Measurements from ENCODE around the gene CTNND2.

CTNND2 gene

DNA sequence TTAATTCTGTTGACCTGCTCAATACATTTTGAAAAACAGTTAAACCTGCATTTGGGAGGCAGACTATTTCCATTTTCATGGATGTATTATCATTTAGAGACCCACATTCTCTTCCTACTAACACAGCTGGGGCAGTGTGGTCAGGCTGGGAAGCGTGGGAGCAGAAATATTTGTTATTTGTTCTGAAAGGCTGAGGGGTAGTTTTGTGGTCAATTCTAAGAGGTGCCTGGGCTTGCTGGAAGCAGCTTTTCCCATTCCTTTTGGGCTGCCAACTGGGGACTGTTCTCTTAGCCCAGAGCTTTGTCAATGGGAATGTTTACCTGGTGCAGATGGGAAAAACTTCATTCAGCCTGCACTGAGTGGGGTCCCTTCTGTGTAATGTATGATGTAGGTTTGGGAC lies 971.8 kb downstream of the CTNND2 start:
- Histone ChIP-seq H3K4me3 (ENCODE audit: low read depth, low read length) (no peak overlapping the region), H3K27me3 (no peaks in the 10 kb centered on the region)
- TF ChIP-seq, protein P1, sequence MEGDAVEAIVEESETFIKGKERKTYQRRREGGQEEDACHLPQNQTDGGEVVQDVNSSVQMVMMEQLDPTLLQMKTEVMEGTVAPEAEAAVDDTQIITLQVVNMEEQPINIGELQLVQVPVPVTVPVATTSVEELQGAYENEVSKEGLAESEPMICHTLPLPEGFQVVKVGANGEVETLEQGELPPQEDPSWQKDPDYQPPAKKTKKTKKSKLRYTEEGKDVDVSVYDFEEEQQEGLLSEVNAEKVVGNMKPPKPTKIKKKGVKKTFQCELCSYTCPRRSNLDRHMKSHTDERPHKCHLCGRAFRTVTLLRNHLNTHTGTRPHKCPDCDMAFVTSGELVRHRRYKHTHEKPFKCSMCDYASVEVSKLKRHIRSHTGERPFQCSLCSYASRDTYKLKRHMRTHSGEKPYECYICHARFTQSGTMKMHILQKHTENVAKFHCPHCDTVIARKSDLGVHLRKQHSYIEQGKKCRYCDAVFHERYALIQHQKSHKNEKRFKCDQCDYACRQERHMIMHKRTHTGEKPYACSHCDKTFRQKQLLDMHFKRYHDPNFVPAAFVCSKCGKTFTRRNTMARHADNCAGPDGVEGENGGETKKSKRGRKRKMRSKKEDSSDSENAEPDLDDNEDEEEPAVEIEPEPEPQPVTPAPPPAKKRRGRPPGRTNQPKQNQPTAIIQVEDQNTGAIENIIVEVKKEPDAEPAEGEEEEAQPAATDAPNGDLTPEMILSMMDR (IDR thresholded peaks at IDR 0.05; ENCODE audit: low read depth, low read length): no peak

DNA sequence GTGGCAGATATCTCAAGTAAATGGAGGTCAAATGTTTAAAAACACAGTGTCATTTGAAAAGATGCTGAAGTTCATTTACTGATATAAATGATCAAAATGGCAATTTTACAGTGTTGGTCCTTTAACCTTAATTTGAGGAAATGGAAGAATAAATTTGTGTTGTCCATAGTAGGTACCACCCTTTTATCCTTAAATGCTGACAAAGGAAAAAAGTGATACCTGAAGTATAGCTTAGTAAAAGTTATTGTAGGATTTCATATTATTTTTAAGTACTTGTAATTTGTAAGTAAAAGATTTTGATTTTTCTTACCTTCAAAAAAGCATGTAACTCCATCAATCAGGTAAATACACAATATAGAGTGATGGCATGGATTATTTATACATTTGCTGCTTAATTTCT lies 976.6 kb downstream of the CTNND2 start:
- H3K36me3 ChIP-seq: no peaks in the 10 kb centered on the region
- H3K4me3 ChIP-seq (ENCODE audit: low read depth, low read length): no peak overlapping the region
- H3K9me3 ChIP-seq: no peaks in the 10 kb centered on the region
- DNase-seq: no peak
- TF ChIP-seq, protein P1 (IDR thresholded peaks at IDR 0.05; ENCODE audit: low read depth, low read length): no peak
- no peaks in the 10 kb centered on the region for H3K27me3 ChIP-seq
- H3K4me1 ChIP-seq: no peaks in the 10 kb centered on the region

More for the DNA sequence above, 971.8 kb downstream of the CTNND2 start:
- Histone ChIP-seq H3K9me3 (no peaks in the 10 kb centered on the region), H3K4me1 (no peaks in the 10 kb centered on the region), H3K36me3 (no peaks in the 10 kb centered on the region)
- no peak for DNase-seq

DNA sequence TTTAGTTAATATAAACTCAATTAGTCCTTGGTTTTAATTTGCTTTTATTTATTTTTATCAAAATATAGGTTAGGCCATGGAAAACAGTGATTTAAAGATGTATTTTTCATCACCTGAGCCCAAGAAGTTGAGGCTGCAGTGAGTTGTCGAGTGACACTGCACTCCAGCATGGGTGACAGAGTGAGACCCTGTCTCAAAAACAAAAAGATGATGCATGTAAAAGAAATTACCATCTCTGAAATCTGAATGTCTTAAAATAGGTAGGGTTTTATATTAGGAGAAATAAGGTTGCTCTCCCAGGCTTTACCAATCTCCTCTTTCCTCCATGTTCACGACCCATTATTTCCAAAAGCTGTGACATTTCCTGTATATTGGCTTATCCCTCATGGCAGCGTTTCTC lies 980.9 kb downstream of the CTNND2 start:
- TF ChIP-seq, protein P1 (IDR thresholded peaks at IDR 0.05; ENCODE audit: low read depth, low read length): no peak
- no peak overlapping the region for H3K4me3 ChIP-seq (ENCODE audit: low read depth, low read length)
- H3K27me3 ChIP-seq: no peaks in the 10 kb centered on the region
- no peak for DNase-seq
- H3K4me1 ChIP-seq: no peaks in the 10 kb centered on the region
- no peaks in the 10 kb centered on the region for H3K36me3 ChIP-seq
- no peaks in the 10 kb centered on the region for H3K9me3 ChIP-seq
